Measurements from ENCODE around the gene CCDC91.
A peak's percentile ranks its signal among the peaks of the same experiment; 100 is the strongest.

Gene CCDC91

GRCh38 chr12:28171356-28172060 lies 18.7 kb upstream of the CCDC91 start:
- Histone ChIP-seq H3K27me3 (ENCODE audit: insufficient read depth, poor library complexity, severe bottlenecking) (no peaks in the 10 kb centered on the region), H3K4me3 (replicated peaks; ENCODE audit: insufficient read depth, low read length) (no peak overlapping the region), H3K27ac (replicated peaks) (no peak overlapping the region)
- TF ChIP-seq CTCF (IDR thresholded peaks at IDR 0.05; ENCODE audit: insufficient read depth, low read length) (no peak), REST (IDR thresholded peaks at IDR 0.05; ENCODE audit: insufficient replicate concordance, low read depth) (no peak), SPI1 (IDR thresholded peaks at IDR 0.05; ENCODE audit: borderline replicate concordance, low read depth) (no peak), GABPA (IDR thresholded peaks at IDR 0.05; ENCODE audit: low read depth) (no peak), POLR2AphosphoS5 (IDR thresholded peaks at IDR 0.05; ENCODE audit: low read depth) (no peak)
- DNase-seq (ENCODE audit: low read depth in 1 of 2, low spot score in 1 of 2), result no peak

- TF ChIP-seq CTCF (IDR thresholded peaks at IDR 0.05; ENCODE audit: insufficient read depth, low read length) (peak; percentile 37), POLR2AphosphoS5 (IDR thresholded peaks at IDR 0.05; ENCODE audit: low read depth) (no peak)
- DNase-seq (ENCODE audit: low read depth in 1 of 2, low spot score in 1 of 2), result peak in 1 of 2 experiments; percentile 18
- H3K27me3 ChIP-seq (ENCODE audit: insufficient read depth, poor library complexity, severe bottlenecking), result no peaks in the 10 kb centered on the region
Measured at GRCh38 chr12:28172434-28173030, 17.7 kb upstream of the CCDC91 start.

GRCh38 chr12:28173440-28173839 lies 16.8 kb upstream of the CCDC91 start:
- TF ChIP-seq SPI1 (IDR thresholded peaks at IDR 0.05; ENCODE audit: borderline replicate concordance, low read depth) (no peak), CTCF (IDR thresholded peaks at IDR 0.05; ENCODE audit: insufficient read depth, low read length) (no peak), REST (IDR thresholded peaks at IDR 0.05; ENCODE audit: insufficient replicate concordance, low read depth) (no peak), POLR2AphosphoS5 (IDR thresholded peaks at IDR 0.05; ENCODE audit: low read depth) (no peak), GABPA (IDR thresholded peaks at IDR 0.05; ENCODE audit: low read depth) (no peak)

More at GRCh38 chr12:28172434-28173030, 17.7 kb upstream of the CCDC91 start:
- Histone ChIP-seq H3K4me3 (replicated peaks; ENCODE audit: insufficient read depth, low read length) (no peak overlapping the region), H3K27ac (replicated peaks) (no peak overlapping the region)

More at GRCh38 chr12:28173440-28173839, 16.8 kb upstream of the CCDC91 start:
- DNase-seq (ENCODE audit: low read depth in 1 of 2, low spot score in 1 of 2), result no peak
- no peak overlapping the region for H3K27ac ChIP-seq (replicated peaks)
- H3K4me3 ChIP-seq (replicated peaks; ENCODE audit: insufficient read depth, low read length), result no peak overlapping the region
- no peaks in the 10 kb centered on the region for H3K27me3 ChIP-seq (ENCODE audit: insufficient read depth, poor library complexity, severe bottlenecking)
